Measurements from ENCODE around the gene ANO3. TPM values are rescaled to one million over a fixed set of nuclear protein-coding genes. Genes with fewer than 3 reads are reported as not detected.
A peak's percentile ranks its signal among the peaks of the same experiment; 100 is the strongest.

Gene ANO3
- total and polyA plus RNA-seq, 4 donors, result 0.02 to 0.63 (median 0.16) TPM

- Histone ChIP-seq H3K9ac (ENCODE audit: insufficient read depth in 1 of 2, low read length in 2 of 2) (no peak overlapping the region), H3K4me3 (no peak overlapping the region), H3K9me3 (ENCODE audit: control insufficient read depth in 4 of 4, insufficient read depth in 3 of 4, low read length in 3 of 4) (no peaks in the 10 kb centered on the region)
These were observed 145.5 kb downstream of the ANO3 start for GRCh38 chr11:26477396-26477795.

GRCh38 chr11:26478710-26479109, 146.8 kb downstream of the ANO3 start:
- no peak for ATAC-seq (ENCODE audit: insufficient read depth, low FRiP score)
- Histone ChIP-seq H3K4me1 (ENCODE audit: control insufficient read depth in 5 of 5, insufficient read depth in 5 of 5, low read length in 5 of 5) (no peaks in the 10 kb centered on the region), H3K36me3 (ENCODE audit: control insufficient read depth in 4 of 4, insufficient read depth in 4 of 4, low read length in 4 of 4) (no peaks in the 10 kb centered on the region), H3K27me3 (ENCODE audit: control insufficient read depth in 3 of 3, insufficient read depth in 3 of 3, low read length in 2 of 3) (no peaks in the 10 kb centered on the region), H3K9me3 (ENCODE audit: control insufficient read depth in 4 of 4, insufficient read depth in 3 of 4, low read length in 3 of 4) (no peaks in the 10 kb centered on the region), H3K27ac (ENCODE audit: low read depth in 1 of 2, low read length in 1 of 2) (no peak overlapping the region), H3K9ac (ENCODE audit: insufficient read depth in 1 of 2, low read length in 2 of 2) (no peak overlapping the region), H3K4me3 (no peak overlapping the region)
- peak in 2 of 3 donors; percentile 7 to 35 for DNase-seq
- no peak for TF ChIP-seq CTCF (IDR thresholded peaks at IDR 0.05; ENCODE audit: control extremely low read depth, extremely low read depth)
- WGBS, 2 donors, result 60 to 65% methylated on average over 2 of the region's 2 CpGs

More at GRCh38 chr11:26477396-26477795, 145.5 kb downstream of the ANO3 start:
- ATAC-seq (ENCODE audit: insufficient read depth, low FRiP score) (no peak), DNase-seq (no peak)
- H3K36me3 ChIP-seq (ENCODE audit: control insufficient read depth in 4 of 4, insufficient read depth in 4 of 4, low read length in 4 of 4), result no peaks in the 10 kb centered on the region
- H3K27ac ChIP-seq (ENCODE audit: low read depth in 1 of 2, low read length in 1 of 2), result no peak overlapping the region
- WGBS, 2 donors, result 70 to 79% methylated on average over 2 of the region's 2 CpGs
- no peaks in the 10 kb centered on the region for H3K4me1 ChIP-seq (ENCODE audit: control insufficient read depth in 5 of 5, insufficient read depth in 5 of 5, low read length in 5 of 5)
- TF ChIP-seq CTCF (IDR thresholded peaks at IDR 0.05; ENCODE audit: control extremely low read depth, extremely low read depth), result no peak
- H3K27me3 ChIP-seq (ENCODE audit: control insufficient read depth in 3 of 3, insufficient read depth in 3 of 3, low read length in 2 of 3), result no peaks in the 10 kb centered on the region

GRCh38 chr11:26480041-26480440, 148.1 kb downstream of the ANO3 start:
- DNase-seq (no peak), ATAC-seq (ENCODE audit: insufficient read depth, low FRiP score) (no peak)
- no peak for TF ChIP-seq CTCF (IDR thresholded peaks at IDR 0.05; ENCODE audit: control extremely low read depth, extremely low read depth)
- no peaks in the 10 kb centered on the region for H3K27me3 ChIP-seq (ENCODE audit: control insufficient read depth in 3 of 3, insufficient read depth in 3 of 3, low read length in 2 of 3)
- peaks cover 0 to 5% (median 0%) of the 10 kb centered on the region in 4 donors for H3K9me3 ChIP-seq (ENCODE audit: control insufficient read depth in 4 of 4, insufficient read depth in 3 of 4, low read length in 3 of 4)
- no peak overlapping the region for H3K9ac ChIP-seq (ENCODE audit: insufficient read depth in 1 of 2, low read length in 2 of 2)
- H3K36me3 ChIP-seq (ENCODE audit: control insufficient read depth in 4 of 4, insufficient read depth in 4 of 4, low read length in 4 of 4), result no peaks in the 10 kb centered on the region
- no peaks in the 10 kb centered on the region for H3K4me1 ChIP-seq (ENCODE audit: control insufficient read depth in 5 of 5, insufficient read depth in 5 of 5, low read length in 5 of 5)
- WGBS, 2 donors, result 89% methylated on average over 3 of the region's 3 CpGs
- no peak overlapping the region for H3K27ac ChIP-seq (ENCODE audit: low read depth in 1 of 2, low read length in 1 of 2)
- no peak overlapping the region for H3K4me3 ChIP-seq

GRCh38 chr11:26483108-26483507, 151.2 kb downstream of the ANO3 start:
- Histone ChIP-seq H3K27ac (ENCODE audit: low read depth in 1 of 2, low read length in 1 of 2) (no peak overlapping the region), H3K27me3 (ENCODE audit: control insufficient read depth in 3 of 3, insufficient read depth in 3 of 3, low read length in 2 of 3) (no peaks in the 10 kb centered on the region), H3K9me3 (ENCODE audit: control insufficient read depth in 4 of 4, insufficient read depth in 3 of 4, low read length in 3 of 4) (peaks cover 0 to 5% (median 0%) of the 10 kb centered on the region in 4 donors), H3K9ac (ENCODE audit: insufficient read depth in 1 of 2, low read length in 2 of 2) (no peak overlapping the region), H3K4me3 (no peak overlapping the region), H3K4me1 (ENCODE audit: control insufficient read depth in 5 of 5, insufficient read depth in 5 of 5, low read length in 5 of 5) (no peaks in the 10 kb centered on the region), H3K36me3 (ENCODE audit: control insufficient read depth in 4 of 4, insufficient read depth in 4 of 4, low read length in 4 of 4) (no peaks in the 10 kb centered on the region)
- ATAC-seq (ENCODE audit: insufficient read depth, low FRiP score) (no peak), DNase-seq (no peak)
- 69 to 81% methylated on average over 2 of the region's 2 CpGs for WGBS, 2 donors
- TF ChIP-seq CTCF (IDR thresholded peaks at IDR 0.05; ENCODE audit: control extremely low read depth, extremely low read depth), result no peak

Data from lung (tissue), 12 donors.